HAP-1 (cell line): ENCODE results near the gene SERTAD3.
"Not testable (repeated sequence)": the region's sequence is repeated elsewhere in the genome, so short reads cannot be mapped to it uniquely, and the experiment has no call there.

Experiments used
- DNase-seq, 2 experiments: peaks; one replicate each; pipeline ENCODE4 v3.0.0-alpha.2; 2016 to 2020; ENCODE audit warnings: low spot score in 2 of 2
- H3K27me3 ChIP-seq: fragments of 250-450 bp; sonication (Bioruptor Pico); 2 replicates; pipeline ENCODE4 v1.5.1; 2020; ENCODE audit warnings: low read depth, mild to moderate bottlenecking, moderate library complexity
- H3K36me3 ChIP-seq: fragments of 250-450 bp; sonication (Bioruptor Pico); replicated peaks from 2 replicates; pipeline ENCODE4 v1.5.1; 2020; ENCODE audit warnings: mild to moderate bottlenecking
- H3K4me1 ChIP-seq: fragments of 250-450 bp; sonication (Bioruptor Pico); 2 replicates; pipeline ENCODE4 v1.5.1; 2020; ENCODE audit warnings: mild to moderate bottlenecking
- H3K4me3 ChIP-seq: fragments of 250-450 bp; sonication (Bioruptor Pico); 2 replicates; pipeline ENCODE4 v1.5.1; 2020; ENCODE audit warnings: mild to moderate bottlenecking, moderate library complexity
- H3K9me3 ChIP-seq: fragments of 250-450 bp; sonication (Bioruptor Pico); 2 replicates; pipeline ENCODE4 v1.5.1; 2020; ENCODE audit warnings: mild to moderate bottlenecking, moderate library complexity
- in situ Hi-C: fragments of 300-500 bp; cut with MboI; formaldehyde crosslinking; loops from 3 replicates; pipeline ENCODE4 v1.14.3; 2020; ENCODE audit warnings: low sequenced_read_pairs, inconsistent platforms, mixed read lengths

The SERTAD3 gene

DNA sequence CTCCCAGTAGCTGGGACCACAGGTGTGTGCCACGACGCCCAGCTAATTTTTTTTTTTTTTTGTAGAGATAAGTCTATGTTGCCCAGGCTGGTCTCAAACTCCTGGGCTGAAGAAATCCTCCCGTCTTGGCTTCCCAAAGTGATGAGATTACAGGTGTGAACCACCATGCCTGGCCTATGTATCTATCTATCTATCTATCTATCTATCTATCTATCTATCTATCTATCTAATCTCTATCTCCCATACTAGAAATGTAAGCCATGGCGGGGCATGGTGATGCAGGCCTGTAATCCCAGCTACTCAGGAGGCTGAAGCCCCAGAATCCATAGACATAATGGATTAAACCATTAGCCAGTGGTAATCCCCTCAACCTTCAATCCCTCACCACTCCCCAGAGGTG lies 6.5 kb upstream of the SERTAD3 start:
- in situ Hi-C loops, result no loop called here
- no peak for DNase-seq
- no peak overlapping the region for H3K4me3 ChIP-seq

GRCh38 chr19:40449506-40449905 lies 5.4 kb upstream of the SERTAD3 start:
- Histone ChIP-seq H3K27me3 (no peaks in the 10 kb centered on the region), H3K4me1 (peaks cover 19% of the 10 kb centered on the region), H3K36me3 (peaks cover 7% of the 10 kb centered on the region), H3K4me3 (no peak overlapping the region), H3K9me3 (no peaks in the 10 kb centered on the region)
- in situ Hi-C loops, result no loop called here
- DNase-seq, result no peak

More for the DNA sequence above, 6.5 kb upstream of the SERTAD3 start:
- Histone ChIP-seq H3K27me3 (no peaks in the 10 kb centered on the region), H3K4me1 (peaks cover 10% of the 10 kb centered on the region), H3K9me3 (no peaks in the 10 kb centered on the region), H3K36me3 (peaks cover 10% of the 10 kb centered on the region)

GRCh38 chr19:40446263-40446784 lies 2.2 kb upstream of the SERTAD3 start:
- Histone ChIP-seq H3K4me1 (peaks cover 24% of the 10 kb centered on the region), H3K27me3 (no peaks in the 10 kb centered on the region), H3K9me3 (no peaks in the 10 kb centered on the region), H3K36me3 (peaks cover 26% of the 10 kb centered on the region), H3K4me3 (no peak overlapping the region)
- in situ Hi-C loops, result no loop called here
- DNase-seq, result no peak

DNA sequence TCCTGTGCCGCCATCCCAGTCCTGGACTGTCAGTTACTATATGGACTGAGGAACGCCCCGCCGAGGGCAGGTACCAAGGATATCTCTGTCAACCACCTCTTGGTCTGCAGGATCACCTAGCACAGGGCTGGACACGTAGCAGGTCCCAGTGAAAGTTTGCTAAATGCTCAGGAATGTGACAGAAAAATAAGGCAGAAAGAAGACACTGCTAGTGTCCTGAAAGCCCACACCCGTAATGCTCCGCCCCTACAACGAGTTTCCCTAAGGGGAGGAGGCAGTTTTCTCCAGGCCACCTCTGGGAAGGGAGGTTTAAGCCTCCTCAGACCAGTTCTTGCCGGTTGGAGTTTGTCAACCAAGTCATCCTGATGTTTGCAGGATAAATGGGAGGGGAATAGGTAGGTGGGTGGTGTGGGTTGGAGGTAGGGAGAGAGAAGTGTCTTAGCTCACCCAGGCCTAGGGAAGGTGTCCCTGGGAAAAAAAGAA lies 1.7 kb upstream of the SERTAD3 start:
- H3K4me1 ChIP-seq, result peaks cover 24% of the 10 kb centered on the region
- peaks cover 32% of the 10 kb centered on the region for H3K36me3 ChIP-seq
- H3K27me3 ChIP-seq, result no peaks in the 10 kb centered on the region
- in situ Hi-C loops, result no loop called here
- no peaks in the 10 kb centered on the region for H3K9me3 ChIP-seq
- H3K4me3 ChIP-seq, result no peak overlapping the region
- DNase-seq, result peak; percentile 59 to 80

GRCh38 chr19:40444825-40445312 lies 734 bp upstream of the SERTAD3 start:
- H3K4me3 ChIP-seq, result peak overlapping the region; percentile 88
- in situ Hi-C loops, result no loop called here
- no peaks in the 10 kb centered on the region for H3K27me3 ChIP-seq
- H3K9me3 ChIP-seq, result no peaks in the 10 kb centered on the region
- peaks cover 24% of the 10 kb centered on the region for H3K4me1 ChIP-seq
- H3K36me3 ChIP-seq, result peaks cover 32% of the 10 kb centered on the region
- DNase-seq, result no peak

- no peaks in the 10 kb centered on the region for H3K9me3 ChIP-seq
- H3K4me3 ChIP-seq, result peak overlapping the region; percentile 88
- DNase-seq, result peak; percentile 100
- H3K27me3 ChIP-seq, result no peaks in the 10 kb centered on the region
- peaks cover 24% of the 10 kb centered on the region for H3K4me1 ChIP-seq
- H3K36me3 ChIP-seq, result peaks cover 26% of the 10 kb centered on the region
- in situ Hi-C loops, result no loop called here
Observed at GRCh38 chr19:40443131-40443999, 770 bp downstream of the SERTAD3 start.

DNA sequence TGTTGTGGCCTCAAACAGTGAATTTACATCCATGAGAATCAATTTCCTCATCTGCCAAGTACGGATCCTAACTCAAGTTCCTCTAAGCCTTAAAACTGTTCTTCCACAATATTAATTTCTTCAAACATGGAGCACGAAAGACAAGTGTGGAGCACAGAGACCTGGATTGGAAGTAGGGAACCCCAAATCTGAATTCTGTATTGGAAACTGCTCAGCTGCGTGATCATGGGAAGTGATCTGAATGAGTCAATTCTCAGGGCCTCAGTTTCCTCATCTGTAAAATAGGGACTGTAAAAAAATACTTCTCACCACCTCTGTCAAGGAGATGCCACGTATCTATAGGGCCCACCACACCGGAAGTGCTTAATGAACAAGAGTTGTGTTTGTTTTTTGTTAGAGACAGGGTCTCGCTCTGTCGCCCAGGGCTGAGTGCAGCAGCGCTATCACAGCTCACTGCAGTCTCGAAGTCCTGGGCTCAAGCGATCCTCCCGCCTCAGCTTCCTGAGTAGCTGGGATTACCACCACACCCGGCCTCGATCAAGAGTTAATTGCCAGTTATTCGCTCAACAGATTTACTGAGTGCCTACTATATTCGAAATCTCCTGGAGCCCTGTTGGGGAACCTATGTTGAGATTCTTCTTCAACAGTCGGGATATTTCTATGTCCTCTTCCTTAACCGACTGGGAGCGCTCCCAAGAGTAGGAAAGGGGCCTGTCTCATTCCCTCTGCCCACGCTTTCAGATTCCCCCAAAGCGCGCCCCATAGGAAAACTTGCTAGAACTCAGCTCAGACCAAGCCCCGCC lies 1.6 kb downstream of the SERTAD3 start:
- Histone ChIP-seq H3K9me3 (no peaks in the 10 kb centered on the region), H3K4me3 (peak overlapping the region; percentile 88), H3K4me1 (peaks cover 24% of the 10 kb centered on the region), H3K27me3 (no peaks in the 10 kb centered on the region), H3K36me3 (peaks cover 26% of the 10 kb centered on the region)
- DNase-seq, result no peak
- in situ Hi-C loops, result no loop called here

- Histone ChIP-seq H3K4me1 (peaks cover 24% of the 10 kb centered on the region), H3K27me3 (no peaks in the 10 kb centered on the region), H3K9me3 (no peaks in the 10 kb centered on the region), H3K36me3 (peaks cover 26% of the 10 kb centered on the region), H3K4me3 (no peak overlapping the region)
- DNase-seq, result no peak
- in situ Hi-C loops, result no loop called here
Observed at GRCh38 chr19:40441719-40442253, 2.3 kb downstream of the SERTAD3 start.

GRCh38 chr19:40438284-40438683 lies 5.9 kb downstream of the SERTAD3 start:
- peaks cover 14% of the 10 kb centered on the region for H3K4me1 ChIP-seq
- peaks cover 19% of the 10 kb centered on the region for H3K36me3 ChIP-seq
- H3K27me3 ChIP-seq, result no peaks in the 10 kb centered on the region
- H3K9me3 ChIP-seq, result no peaks in the 10 kb centered on the region; the same call in 1 of the 2 replicates
- no peak for DNase-seq
- in situ Hi-C loops, result no loop called here
- no peak overlapping the region for H3K4me3 ChIP-seq

DNA sequence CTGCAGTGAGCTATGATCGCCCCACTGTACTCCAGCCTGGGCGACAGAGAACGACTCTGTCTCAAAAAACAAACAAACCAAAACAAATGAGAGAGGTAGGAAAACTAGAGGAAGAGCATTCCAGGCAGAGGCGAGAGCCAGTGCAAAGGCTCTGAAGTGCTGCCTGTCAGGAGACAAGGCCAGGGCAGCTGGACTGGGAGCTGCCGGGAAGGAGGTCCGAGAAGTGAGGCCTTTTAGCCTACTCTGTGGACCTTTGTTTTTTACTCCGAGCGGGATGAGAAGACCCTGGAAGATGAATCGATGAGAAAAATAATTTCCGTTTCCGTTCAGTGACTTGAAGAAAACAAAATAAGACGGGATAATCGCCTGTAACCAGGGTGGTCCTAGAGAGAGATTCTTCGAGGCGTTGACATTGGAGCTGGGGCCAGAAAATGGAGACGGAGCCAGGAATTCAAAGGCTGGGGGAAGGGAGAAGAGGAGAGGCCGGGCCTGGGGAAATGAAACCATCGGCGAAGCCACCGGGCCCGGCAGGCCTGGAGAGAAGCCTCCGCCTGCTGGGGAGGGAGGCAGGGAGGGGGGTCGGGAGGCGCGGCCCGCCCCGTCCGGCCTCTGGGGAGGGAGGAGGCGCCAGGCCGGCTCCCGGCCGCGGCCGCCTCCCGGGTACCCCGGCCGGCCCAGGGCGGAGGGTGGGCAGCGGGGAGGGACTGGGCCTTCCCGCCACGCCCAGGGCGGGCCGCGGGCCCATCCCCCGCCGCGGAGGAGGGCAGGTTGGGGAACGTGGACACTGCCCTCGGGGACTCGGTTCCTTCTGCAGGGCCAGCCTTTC lies 10.5 kb downstream of the SERTAD3 start:
- Histone ChIP-seq H3K4me1 (peaks cover 26% of the 10 kb centered on the region), H3K36me3 (no peaks in the 10 kb centered on the region), H3K9me3 (no peaks in the 10 kb centered on the region; the same call in 1 of the 2 replicates), H3K27me3 (no peaks in the 10 kb centered on the region), H3K4me3 (peak overlapping the region; percentile 17)
- peak; percentile 88 to 90 for DNase-seq
- in situ Hi-C loops, result no loop called here

- peaks cover 26% of the 10 kb centered on the region for H3K4me1 ChIP-seq
- H3K27me3 ChIP-seq, H3K36me3 ChIP-seq, H3K9me3 ChIP-seq, in situ Hi-C loops, H3K4me3 ChIP-seq, DNase-seq: not testable (repeated sequence)
Observed at GRCh38 chr19:40432760-40433159, 11.4 kb downstream of the SERTAD3 start.

DNA sequence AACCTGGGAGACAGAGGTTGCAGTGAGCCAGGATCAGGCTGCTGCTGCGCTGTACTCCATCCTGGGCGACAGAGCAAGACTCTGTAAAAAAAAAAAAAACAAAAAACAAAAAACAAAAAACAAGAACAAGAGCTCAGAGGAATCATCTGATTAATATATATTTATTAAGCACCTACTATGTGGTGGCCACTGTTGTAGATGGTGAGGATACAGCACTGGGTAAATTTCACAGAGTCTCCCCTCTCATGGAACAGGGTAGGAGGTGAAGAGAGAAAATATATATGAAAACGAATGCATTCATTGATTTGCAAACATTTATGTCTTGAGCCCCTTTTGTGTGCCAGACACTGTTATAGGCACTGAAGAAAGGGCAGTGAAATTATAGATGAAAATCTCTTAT lies 12.4 kb downstream of the SERTAD3 start:
- H3K36me3 ChIP-seq, result no peaks in the 10 kb centered on the region

DNA sequence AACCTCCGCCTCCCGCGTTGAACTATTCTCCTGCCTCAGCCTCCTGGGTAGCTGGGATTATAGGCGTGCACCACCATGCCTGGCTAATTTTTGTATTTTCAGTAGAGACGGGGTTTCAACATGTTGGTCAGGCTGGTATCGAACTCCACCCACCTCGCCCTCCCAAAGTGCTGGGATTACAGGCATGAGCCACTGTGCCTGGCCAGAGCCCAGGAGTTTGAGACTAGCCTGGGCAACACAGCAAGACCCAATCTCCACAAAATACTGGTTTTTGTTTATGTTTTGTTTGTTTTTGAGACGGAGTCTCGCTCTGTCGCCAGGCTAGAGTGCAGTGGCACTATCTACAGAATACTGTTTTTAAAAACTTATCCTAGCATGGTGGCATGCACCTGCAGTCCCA lies 13.9 kb downstream of the SERTAD3 start:
- DNase-seq, H3K4me3 ChIP-seq, in situ Hi-C loops, H3K9me3 ChIP-seq, H3K27me3 ChIP-seq, H3K36me3 ChIP-seq: not testable (repeated sequence)
- peaks cover 26% of the 10 kb centered on the region for H3K4me1 ChIP-seq

More for the DNA sequence above, 12.4 kb downstream of the SERTAD3 start:
- no peaks in the 10 kb centered on the region for H3K27me3 ChIP-seq
- H3K4me1 ChIP-seq, result peaks cover 26% of the 10 kb centered on the region
- H3K9me3 ChIP-seq, result no peaks in the 10 kb centered on the region; the same call in 1 of the 2 replicates
- in situ Hi-C loops, result no loop called here
- no peak overlapping the region for H3K4me3 ChIP-seq
- DNase-seq, result no peak
